GM19468 (cell line): ENCODE results near the gene LRRK2.
A peak's percentile ranks its signal among the peaks of the same experiment; 100 is the strongest.
"Not testable (repeated sequence)": the region's sequence is repeated elsewhere in the genome, so short reads cannot be mapped to it uniquely, and the experiment has no call there.

Experiments
- ATAC-seq: cut with Tn5 transposase; IDR thresholded peaks from one replicate; pipeline ENCODE4 v1.9.1; 2021; ENCODE audit warnings: mild to moderate bottlenecking, moderate library complexity, moderate number of reproducible peaks; ENCODE audit not compliant: unreplicated experiment; ENCODE audit errors: extremely low read depth

LRRK2 gene

DNA sequence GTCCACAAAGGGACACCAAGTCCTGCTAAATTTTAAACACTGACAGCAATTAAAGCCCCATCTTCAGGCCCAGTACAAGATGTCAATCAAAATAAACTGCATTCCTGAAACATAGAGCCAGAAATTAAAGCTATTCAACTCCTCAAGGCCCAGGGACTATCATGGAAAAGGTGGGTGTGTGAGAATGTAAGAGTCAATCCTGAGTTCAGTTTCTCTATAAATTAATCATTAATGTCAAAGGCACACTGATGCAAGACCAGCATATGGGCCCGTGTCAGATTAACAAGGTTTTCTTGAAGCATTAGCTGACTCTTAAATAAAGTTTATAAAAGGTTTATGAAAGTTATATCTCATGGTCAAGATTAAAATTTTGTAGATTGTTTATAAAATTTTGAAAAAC is 13.6 kb upstream of the LRRK2 start:
- not testable (repeated sequence) for ATAC-seq

DNA sequence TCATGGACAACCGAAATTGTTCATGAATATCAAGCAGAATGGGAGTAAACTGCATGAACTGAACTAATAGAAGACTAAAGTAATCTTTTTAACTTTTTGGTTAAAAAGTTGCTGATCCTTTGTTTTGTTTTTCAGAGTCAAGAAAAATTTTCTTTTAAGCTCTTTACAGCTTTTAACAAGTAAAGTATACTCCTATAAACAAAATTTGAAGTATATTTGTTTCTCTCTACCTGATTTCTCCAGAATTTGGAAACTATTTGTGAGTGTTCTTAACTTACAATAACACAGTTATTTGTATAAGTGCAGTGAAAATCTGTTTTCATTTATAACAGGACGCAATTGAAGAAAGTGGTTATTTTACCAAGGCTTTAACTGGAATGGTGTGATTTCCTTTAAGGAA is 12.2 kb upstream of the LRRK2 start:
- no peak for ATAC-seq

DNA sequence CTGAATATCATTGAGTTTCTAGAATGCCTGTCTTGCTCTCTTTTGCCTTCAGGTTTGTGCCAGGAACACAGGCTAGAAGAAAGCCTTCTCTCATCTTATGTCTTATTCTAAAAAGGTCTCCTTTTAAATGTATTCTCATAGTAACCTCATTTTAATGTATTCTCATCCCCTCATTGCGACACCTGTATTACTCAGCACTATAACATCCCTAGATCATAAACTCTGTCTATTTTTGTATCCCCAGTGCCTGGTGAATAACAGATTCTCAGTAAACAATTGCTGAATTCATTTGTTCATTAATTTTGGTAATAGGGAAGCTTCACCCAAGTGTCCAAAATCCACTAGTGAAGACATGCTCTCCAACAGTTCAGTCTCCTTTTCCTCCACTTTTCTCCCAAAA is 8.8 kb upstream of the LRRK2 start:
- no peak for ATAC-seq

DNA sequence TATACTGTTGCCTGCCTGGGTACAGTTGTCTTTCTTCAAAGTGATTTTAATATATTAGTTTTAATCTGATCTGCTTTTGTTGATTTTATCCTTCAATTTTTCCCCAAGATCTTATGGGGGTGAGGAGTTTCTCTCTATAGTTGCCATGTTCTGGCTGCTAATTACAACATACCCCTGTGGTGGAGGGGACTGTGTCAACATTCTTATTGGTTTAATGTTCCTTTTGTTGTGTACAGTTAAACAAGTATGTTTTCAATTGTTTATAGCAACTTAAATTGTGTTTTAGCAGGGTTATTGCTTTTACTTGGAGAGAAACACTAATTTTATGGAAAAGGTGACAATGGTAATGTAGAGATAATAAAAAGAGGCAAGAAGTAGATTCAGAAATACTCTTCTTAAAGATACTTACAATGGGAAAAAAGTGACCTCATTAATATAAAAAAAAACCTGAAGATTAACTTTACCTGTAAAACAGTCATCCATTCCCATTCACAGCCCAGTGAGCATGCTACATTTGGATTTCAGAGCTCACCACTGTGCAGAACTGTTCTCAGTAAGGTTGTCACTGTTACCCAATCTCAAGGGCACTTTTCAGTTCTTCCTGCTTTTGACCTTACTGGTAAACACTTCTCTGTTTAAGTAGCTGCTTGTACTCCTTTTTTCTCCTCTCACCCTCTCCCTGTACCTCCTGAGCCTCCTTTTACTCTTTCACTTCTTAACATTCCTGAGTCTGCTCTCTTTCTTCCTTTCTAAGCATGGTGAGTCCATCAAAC is 8.1 kb upstream of the LRRK2 start:
- ATAC-seq: no peak

DNA sequence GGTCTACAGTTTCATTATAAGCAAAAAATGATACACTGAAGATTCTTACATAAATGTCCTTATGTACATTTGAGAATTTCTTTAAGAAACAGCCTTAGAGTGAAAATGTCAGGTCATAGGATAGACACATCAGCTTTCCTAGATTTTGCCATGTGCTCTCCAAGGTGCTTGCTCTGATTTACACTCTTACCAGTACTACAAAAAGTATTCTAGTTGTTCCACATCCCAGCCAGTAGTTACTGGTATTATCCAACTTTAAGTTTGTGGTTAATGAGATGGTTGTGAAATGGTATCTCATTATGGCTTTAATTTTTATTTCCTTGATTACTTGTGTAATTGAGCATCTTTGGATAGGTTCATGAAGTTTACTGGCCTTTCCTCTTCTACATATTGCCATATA is 5.0 kb upstream of the LRRK2 start:
- no peak for ATAC-seq

DNA sequence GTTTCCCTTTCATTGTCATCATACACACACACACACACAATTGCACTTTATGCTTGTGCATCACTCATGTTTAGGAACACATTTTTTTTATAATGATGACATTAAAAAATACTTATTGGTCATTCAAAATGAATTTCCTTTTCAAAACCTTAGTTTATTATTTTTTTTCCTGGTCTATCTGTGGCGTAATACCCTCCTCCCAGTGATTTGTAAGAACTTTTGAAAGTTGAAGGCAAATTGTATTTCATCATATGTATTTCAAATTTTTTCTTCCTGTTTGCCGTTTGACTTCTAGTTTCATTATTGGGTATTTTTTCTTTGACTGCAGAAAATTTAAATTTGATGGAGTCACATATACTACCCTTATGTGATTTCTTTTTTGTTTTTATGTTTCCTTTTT is 2.5 kb upstream of the LRRK2 start:
- no peak for ATAC-seq

DNA sequence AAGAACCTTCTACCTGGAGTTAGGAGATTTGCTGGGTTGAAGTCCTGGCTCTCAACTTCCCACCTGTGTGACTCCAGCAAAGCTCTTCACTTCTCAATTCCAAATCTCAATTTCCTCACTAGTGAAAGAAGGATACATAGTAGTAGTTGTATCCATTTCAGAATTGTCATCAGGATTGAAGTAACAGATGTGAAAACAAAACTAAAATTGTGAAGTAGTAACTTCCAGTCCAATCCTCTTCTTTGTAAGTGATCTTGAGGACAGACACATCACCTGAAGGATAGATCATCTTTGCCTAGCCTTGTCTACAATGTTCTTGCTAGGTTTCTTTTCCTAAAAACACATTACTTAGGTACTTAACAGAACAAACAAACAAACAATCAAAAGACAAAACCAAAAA is 1.2 kb upstream of the LRRK2 start:
- no peak for ATAC-seq

DNA sequence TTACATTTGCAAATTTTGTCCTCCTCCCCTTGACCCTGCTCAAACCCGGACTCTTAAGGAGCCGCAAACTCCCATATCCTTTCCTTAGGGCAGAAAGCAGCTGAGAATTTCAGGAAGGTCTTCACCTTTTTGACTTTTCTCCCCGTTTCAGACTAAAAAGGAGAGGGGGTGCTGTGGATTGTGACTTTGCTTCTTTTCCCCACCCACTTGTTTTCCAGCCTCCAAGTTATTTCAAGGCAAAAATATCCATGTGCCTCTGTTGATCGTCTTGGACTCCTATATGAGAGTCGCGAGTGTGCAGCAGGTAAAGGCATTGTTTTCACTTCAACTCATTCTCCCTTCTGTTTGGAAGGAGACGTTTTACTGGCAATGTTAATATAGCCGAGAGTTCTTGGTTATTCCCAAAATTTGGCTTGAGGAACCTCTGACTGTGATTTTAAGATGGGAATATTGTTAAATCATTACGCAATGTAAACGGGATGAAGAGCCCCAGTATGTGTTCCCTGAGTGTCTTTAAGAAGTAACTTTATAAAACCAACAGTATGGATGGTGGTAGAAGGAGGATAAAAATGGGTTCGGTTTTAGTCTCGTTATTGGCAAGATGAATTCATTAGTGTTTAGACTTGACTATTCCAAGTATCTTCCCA is 663 bp downstream of the LRRK2 start:
- ATAC-seq: no peak

DNA sequence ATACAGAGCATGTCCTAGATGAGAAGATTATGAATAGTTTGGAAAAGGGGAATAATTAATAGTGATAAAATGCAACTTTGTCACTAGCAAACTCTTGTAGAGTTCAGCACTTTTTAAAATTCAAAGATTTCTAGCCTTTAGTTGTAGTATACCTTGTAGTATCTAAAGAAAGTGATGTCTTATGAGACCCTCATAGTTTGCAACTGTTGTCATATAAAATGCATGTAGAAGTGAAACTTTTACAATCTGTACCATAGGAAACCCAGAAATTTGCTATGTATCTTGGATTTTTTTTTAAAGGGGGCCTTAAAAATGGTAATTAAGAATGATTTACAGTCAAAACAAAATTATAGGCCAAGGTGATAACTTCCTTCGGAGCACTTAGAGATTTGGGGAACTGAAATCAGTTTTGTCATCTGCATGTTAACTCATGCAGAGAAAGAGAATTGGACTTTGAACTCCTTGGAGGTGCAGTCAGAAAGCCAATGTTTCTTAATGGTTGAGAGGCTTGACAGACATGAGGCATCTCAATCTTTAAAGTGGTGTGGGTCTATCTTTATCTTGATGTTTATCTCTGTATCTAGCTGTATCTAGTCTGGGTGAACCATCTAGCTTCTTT is 1.3 kb downstream of the LRRK2 start:
- ATAC-seq: peak; percentile 44

DNA sequence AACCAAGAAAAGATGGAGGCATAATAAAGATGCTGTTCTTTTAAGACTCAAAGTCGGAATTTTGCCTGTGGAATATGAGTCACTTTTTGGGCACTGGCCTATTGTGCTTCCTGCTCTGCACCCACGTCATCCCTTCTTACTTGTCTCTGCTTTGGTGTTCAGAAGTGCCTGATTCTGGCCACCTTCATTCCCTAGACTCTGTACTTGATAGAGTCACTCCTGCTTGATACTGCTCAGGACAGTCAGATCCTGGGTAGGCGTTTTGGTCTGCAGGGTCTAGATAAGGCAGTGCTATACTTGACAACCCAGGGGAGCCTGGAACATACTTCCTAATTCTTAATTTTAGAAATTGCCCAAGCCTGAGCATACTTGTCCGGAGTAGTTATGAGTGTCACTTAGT is 1.9 kb downstream of the LRRK2 start:
- ATAC-seq: no peak

DNA sequence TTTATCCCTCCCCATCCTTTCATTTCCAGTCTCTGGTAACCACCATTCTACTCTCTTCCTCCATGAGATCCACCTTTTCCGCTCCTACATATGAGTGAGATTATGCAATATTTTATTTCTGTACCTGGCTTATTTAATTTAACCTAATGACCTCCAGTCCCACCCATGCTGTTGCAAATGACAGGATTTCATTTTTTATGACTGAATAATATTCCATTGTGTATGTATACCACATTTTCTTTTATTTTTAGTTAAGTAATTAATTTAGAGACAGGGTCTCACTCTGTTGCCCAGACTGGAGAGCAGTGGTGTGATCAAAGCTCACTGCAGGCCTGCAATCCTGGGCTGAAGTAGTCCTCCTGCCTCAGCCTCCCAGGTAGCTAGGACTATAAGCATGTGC is 2.6 kb downstream of the LRRK2 start:
- no peak for ATAC-seq

DNA sequence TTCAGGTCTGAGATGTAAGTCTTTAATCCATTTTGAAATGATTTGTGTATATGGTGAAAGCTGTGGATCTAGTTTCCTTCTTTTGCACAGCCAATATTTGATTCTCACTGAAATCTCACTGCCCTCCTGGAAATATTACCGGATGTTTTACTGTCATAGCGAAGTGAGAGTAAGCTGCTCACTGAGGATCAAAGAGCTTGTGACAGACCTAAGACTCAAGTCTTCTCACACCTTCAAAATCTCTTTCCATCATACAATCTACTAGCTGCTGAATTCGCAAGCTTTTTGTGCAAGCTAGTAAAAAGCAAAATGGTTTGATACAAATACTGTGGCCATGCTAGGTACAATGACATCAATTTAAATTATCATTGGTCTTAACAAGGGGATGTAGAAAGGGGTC is 3.9 kb downstream of the LRRK2 start:
- ATAC-seq: no peak

DNA sequence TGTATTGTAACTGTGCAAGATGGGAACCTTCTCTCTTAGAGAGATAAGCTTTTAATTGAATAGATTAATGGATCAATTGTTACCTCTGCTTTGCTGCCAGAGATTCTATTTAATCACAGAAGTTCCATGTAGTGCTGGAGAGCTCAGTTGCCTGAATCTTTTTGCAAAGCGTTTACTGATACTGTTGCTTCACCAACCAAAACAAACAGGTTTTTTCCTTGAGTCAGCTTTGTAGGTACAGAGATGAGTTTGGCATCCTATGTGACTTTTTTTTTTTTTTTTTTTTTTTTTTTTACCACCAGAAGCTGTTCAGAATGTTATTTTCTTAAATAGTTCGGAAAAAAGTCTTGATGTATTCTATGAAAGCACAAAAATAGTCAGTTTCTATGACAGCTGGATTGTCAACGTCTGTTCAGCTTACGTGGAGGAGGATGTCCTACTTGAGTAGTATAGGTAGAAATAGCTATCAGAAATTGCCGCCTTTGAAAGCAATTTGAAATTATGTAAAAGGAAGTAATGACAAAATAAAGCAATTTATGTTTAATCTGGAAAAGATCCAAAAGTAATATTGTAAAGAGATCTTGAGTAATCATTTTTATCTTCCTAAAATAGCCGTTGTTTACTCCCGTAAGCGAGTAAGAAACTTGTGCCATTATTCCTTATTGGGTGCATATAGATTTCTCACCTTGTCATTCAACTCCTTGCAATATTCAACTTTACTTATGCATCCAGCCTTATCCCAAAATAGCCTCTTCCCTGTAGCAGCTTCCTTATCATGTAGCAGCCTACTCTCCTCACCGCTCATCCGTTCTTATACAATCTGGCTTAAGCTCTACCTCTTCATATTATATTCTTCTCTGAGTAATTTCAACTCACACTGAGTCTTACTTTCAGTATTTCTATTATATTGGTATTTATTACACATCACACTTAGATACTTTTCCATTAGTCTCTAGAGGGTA is 5.2 kb downstream of the LRRK2 start:
- ATAC-seq: no peak

DNA sequence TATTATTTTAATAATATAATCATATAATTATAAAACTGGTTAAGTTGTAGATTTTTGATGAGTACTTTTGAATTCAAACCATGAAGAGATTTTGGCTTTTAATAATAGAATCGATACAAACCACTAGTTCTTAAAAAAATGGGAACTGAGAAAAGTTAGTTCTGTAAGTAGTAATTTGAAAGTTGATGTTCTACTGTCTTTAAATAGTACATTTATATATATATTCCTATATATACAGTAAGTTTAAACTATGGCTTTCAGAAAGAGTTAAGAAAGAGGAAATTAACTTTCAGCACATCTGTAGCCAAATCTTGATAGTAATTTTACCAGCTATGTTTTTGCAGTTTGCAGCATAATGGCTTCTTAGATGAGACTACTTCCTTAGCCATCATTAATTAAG is 7.8 kb downstream of the LRRK2 start:
- ATAC-seq: no peak

DNA sequence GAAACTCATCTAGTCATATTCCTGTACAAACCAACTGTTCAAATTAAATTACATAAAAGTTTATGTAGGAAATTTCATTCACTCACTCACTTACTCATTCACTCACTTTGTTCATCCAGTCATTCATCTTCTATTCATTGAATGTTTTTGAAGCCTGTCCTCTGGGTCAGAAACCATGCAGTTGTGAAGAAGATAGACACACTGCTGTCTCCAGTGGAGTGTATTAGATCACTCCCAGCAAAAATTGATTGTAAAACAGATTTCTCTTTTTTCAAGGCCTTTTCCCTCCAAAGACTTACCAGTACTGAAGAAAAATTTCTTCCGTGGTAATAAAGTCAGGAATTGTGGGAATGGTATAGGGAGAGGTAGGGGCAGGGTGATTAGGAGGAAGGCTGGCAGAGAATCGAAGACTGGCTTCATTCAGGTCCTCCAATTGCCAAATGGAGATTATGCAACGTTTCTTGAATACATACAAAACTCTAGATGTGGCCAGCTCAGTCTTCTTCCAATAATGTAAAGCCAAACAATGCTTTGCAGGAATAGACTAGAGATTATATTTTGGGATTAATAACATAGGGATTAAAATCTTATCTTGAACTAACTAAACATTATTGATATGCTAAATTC is 9.1 kb downstream of the LRRK2 start:
- ATAC-seq: no peak

DNA sequence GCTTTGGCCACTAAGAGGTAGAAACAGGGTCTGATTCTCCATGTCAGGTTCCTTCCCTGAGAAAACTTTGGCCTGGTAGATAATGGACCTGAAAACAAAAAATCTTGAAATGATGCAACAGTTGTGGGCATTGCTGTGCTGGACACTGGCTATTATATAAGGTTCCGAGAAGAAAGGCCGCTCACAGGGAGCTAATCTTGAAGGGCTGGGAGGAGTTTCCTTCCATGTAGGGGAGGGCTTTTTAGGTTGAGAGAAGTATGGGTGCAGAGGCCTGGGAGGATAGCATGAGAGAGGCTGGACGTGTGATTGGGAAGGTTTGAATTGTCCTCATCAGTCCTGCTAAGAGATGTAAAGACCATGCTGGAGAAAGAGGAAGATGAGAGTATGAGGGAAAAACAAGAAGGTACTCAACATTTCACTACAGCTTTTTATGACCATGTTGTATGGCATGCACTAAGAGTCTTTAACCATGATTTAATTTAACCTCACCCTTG is 11.6 kb downstream of the LRRK2 start:
- no peak for ATAC-seq

DNA sequence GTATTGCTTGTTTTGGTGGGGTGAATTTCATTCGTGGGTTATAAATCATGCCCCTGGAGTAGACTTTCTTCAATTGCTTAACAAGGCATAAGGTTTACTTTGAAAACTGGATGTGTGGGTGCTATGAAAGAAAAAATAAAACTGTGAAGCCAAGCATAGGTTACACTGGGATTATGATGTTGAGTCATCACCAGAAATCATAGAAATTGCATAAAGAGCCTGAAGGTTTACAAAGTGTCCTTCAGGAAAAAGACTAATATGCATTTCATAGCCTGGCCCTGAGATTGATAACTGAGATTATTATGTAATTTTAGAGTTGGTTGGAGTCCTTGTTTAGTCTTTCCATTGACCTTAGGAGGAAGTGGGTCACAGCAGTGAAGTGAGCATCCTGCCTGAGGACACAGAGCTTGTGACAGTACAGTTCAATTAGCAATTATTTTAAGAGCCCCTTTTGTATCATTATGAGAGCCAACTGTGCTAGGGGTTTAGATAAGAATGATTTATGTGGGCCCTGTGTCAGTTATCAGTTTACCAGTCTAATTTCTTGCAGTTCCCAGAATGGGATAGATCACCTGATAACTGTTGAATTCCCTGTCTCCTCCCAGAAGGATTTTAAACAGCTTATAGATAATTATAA is 13.6 kb downstream of the LRRK2 start:
- no peak for ATAC-seq

DNA sequence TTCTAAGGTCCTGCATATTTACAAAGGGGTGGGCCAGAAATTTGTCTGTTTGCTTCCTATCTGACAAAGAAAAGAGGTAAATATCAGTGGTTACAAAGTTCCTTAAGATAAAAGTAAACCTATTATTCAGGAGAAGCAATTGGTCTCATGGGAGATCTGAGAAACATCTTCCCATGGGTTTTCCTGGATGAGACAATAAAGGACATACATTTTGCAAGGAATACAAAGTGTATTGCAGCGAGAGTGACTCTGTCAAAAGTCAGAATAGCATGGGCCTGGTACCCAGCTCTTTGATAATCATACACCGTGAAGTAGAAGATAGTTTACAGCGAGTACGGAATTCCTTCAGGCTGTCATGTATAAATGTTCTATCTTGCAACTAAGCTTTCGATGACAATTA is 14.2 kb downstream of the LRRK2 start:
- ATAC-seq: no peak

DNA sequence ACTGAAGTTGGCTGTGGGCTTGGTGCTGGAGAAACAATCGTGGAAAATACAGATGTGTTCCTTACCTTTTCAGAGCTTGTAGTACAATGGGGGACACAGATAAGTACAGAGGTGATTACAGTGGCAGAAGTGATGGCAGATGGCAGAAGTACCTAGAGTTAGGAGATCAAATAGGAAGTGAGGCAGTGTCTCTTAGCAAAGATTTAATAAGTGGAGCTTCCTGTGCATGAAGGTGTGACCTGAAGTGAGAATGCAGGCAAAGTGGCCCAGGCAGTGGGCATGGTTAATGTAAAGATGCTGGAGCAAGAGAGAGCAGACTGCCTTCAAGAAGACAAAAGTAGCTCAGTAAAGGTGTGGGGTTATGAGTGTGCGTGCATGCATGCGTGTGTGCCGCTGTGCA is 16.0 kb downstream of the LRRK2 start:
- no peak for ATAC-seq
